ENCODE data around the gene GAP43. TPM values are rescaled to one million over a fixed set of nuclear protein-coding genes. Genes with fewer than 3 reads are reported as not detected.
"Not testable (repeated sequence)": the region's sequence is repeated elsewhere in the genome, so short reads cannot be mapped to it uniquely, and the experiment has no call there.

GAP43 gene
- polyA plus RNA-seq, 4 donors: 0.30 to 4.0 (median 0.63) TPM

GRCh38 chr3:115741650-115742049 lies 118.3 kb downstream of the GAP43 start:
- no peak for DNase-seq (ENCODE audit: low read depth in 4 of 4, low spot score in 3 of 4)

DNA sequence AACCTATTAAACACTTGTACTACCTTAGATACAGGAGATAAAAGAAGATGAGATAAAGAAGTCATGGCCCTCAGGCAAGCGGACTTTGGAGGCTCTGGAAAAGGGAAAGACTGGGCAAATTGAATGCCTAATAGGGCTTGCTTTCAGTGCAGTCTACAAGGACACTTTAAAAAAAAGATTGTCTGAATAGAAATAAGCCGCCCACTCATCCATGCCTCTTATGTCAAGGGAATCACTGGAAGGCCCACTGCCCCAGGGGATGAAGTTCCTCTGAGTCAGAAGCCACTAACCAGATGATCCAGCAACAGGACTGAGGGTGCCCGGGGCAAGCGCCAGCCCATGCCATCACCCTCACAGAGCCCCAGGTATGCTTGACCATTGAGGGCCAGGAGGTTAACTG lies 121.2 kb downstream of the GAP43 start:
- not testable (repeated sequence) for DNase-seq (ENCODE audit: low read depth in 4 of 4, low spot score in 3 of 4)

- not testable (repeated sequence) for DNase-seq (ENCODE audit: low read depth in 4 of 4, low spot score in 3 of 4)
These were observed 129.7 kb downstream of the GAP43 start for GRCh38 chr3:115752978-115753377.

GRCh38 chr3:115758076-115758763 lies 134.9 kb downstream of the GAP43 start:
- DNase-seq (ENCODE audit: low read depth in 4 of 4, low spot score in 3 of 4): no peak

- DNase-seq (ENCODE audit: low read depth in 4 of 4, low spot score in 3 of 4): no peak
These were observed 137.4 kb downstream of the GAP43 start for GRCh38 chr3:115760716-115761115.

DNA sequence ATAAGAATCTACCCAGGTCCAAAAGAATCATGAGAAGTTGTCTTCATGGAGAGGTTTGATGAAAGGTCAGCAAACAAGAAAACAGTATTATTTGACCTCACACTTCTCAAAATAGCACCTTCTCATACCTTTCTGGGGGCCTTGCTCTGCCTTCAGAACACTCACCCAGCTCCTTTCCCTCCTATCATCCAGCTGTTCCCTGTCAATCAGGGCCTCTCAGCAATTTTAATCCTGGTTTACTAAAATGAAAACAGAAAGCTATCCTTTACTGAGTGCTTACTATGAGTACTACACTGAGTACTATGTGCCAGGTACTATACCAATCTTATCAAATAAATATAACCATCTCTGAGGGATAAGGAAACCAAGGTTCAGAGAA lies 138.6 kb downstream of the GAP43 start:
- DNase-seq (ENCODE audit: low read depth in 4 of 4, low spot score in 3 of 4): no peak

DNA sequence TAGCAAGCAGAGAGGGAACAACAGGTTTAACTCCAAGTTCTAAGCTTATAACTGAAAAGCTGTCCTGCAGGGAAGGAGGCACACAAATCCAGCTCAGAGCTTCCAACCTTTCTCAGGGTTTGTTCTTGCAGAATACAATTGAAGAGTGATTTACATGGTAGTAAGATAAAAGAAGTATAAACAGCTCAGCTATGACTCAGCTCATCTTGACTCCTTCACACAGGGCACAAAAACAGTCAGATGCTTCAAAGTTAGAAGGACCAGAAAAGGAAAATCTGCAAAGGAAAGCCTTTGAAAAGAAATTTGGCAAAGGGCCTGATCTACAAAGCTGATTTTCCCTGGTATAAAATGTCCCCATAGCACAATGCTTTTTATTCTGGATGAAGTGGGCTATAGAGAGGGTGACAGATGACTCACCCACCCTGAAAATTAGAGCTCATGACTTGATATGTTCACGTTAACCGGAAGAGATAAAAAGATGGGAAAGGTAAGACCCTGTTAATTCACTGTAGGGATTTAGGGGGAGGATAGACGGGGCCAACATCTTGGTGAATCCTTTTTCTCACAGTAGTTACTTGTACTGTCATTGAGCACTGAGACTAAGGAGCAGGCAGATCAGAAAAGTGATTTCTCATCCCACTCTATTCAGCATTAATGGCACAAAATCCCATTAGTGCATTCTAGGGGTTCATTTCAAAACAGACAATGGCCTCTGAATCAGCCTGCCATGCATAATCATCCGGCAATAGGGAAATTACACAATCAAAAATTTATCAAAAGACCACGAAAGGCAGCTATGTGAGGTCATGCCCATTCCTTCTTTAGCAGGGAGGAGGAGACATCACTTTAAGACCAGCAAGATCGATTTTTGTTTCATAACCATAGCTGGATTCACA lies 143.5 kb downstream of the GAP43 start:
- DNase-seq (ENCODE audit: low read depth in 4 of 4, low spot score in 3 of 4): no peak

DNA sequence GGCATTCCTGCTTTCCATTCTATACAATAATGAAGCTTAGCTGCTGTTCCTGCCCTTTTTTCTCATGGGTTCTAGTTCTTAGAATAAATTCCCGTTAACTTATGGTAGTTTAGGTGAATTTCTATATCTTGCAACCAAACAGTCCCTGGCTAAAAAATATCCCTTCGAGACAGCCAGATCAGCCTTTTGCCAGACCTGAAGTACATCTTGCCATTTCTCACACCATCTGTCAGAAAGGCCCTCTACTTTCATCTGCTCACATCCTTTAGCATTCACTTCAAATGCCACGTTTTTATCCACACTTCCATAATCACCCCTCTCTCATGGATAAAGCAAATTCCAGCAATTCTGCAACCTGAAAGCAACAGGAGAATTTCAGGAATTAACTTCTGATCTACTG lies 145.4 kb downstream of the GAP43 start:
- DNase-seq (ENCODE audit: low read depth in 4 of 4, low spot score in 3 of 4): no peak

All from right renal pelvis (tissue), 4 donors.